Epidermal melanocyte (primary cell): Measurements from ENCODE around the gene AKAP7.

Experiments
- DNase-seq: peaks from one replicate; pipeline ENCODE4 v3.0.0; 2011; ENCODE audit warnings: low spot score; ENCODE audit not compliant: insufficient read length

AKAP7 gene

DNA sequence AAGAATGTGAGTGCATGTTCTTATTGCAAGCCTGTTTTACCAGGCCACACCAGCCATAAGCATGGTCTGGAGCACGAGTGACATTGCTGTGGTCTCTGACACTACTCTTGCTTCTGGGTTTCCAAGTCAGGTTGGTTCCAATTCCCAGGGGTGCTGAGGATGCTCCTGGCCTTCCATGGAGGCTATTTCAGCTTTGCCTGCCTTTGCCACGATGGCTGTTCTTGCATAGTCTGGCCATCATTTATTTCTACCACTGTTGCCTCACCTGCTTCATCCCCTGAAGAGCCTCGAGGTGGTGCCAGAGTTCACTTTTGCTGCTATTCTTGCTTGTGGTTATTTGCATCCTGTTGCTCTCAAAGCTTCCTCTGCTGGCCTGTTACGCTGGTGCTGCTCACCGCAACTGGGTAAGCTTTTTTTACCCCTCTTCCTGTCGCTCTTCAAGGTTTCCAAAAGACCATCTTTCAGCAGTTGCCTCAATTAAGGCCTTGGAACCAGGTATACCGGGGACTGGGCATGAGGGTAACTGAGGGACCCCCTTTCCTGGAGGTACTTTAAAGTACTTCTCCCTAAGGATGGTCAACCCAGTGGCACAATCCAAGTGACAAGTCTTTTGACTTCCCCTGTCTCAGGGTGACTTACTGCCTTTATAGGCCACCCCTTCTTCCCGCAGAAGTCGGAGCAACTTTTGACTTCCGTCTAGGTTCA lies 64.5 kb downstream of the AKAP7 start:
- DNase-seq = no peak

DNA sequence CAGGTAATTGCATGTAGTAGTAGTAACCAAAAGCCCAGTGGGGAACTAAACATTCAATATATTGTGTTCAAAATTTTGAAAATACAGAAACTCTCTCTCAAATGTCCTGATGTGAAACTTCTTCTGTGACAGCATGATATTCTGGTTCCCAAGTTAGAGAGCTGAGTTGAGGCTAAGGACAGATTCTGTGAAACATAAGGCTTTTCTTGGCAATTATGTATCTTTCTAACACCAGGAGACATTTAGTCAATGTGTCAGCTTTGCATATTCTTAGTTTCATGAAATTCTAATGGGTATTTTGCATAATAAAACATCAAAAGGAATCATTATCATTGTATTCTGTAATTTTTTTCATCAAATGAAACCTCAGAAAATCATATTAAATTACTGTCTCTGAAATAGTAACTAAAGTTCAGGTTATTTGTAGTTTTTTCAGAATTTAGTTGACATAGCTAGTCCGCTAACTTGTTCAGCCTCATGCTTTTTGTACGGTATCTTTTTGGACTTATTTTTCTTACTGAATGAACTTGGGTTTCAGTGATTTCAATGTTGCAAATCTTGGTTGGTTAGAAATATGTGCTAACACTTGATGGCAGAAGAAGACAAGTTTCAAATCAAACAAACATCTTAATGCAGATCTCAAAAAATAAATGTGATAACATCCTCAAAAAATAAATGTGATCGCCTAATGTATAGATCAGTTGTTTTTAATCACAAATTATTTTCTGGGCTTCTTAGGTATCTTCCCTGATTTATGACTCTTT lies 70.4 kb downstream of the AKAP7 start:
- no peak for DNase-seq

DNA sequence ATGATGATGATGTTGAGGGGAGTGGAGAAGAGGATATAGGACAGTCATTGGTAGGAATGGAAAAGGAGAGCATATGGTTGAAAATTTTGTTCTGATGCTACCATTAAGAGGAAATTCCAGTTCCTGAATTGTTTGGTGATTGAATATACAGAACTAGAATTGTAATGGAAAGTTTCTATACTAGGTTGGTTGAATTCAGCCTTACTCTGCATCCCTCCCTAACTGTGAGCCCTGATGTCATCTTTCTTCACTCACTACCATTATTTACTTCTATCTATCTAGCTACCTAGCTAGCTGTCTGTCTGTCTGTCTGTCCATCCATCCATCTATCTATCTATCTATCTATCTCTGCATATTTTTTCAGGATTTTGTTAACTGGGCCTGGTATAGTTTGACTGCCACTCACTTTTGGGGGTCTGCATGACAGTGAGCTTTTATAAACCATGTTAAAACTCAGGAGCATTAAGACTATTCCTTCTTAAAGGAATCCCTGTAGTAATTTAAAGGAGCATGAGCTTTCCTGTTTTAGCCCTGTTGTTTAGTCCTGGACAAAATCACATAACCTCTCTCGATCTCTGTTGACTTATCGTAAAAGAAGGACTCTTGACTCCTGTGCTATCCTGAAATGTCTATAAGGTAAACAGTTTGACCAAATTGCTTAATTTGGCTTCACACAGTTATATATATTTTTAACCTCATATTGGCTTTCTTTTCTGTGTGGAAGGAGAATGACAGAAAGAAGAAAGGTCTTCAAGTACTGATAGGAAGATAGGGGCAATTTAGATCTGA lies 71.4 kb downstream of the AKAP7 start:
- DNase-seq = no peak

DNA sequence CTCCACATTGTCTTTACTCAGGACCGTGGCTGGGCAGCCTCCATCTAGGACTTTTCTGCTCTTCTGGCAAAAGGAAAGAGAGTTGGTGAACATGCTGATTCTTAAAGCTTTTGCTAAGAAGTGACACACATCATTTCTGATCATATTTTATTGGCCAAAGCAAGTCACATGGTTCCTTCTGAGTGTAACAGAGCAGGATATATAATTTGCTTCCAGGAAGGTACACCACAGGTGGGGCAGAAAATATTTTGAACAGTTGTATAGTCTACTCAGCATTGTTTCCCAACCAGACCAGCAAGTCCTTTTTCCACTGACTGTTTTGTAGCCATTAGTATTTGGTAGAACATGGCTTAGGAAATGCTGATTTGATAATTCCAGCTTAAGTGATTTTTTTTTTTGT lies 73.5 kb downstream of the AKAP7 start:
- DNase-seq = no peak

DNA sequence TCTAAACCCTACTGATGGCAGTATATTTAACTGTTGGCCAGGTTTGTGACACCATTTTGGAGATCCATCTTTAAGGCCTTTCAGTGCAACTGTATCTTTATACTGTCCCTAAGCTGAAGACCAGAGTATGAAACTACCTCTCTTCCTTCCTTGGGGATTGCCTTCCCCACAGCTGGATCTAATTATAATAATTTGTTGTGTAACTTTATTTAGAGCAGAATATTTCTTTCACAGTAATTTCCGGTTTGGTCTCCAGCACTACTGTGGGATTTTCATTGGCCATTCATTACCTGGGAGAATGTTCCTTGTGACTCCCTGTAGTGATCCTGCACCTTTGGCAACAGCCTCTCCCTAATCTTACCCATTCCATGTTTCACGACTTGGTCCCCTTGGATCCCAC lies 75.2 kb downstream of the AKAP7 start:
- DNase-seq = no peak

DNA sequence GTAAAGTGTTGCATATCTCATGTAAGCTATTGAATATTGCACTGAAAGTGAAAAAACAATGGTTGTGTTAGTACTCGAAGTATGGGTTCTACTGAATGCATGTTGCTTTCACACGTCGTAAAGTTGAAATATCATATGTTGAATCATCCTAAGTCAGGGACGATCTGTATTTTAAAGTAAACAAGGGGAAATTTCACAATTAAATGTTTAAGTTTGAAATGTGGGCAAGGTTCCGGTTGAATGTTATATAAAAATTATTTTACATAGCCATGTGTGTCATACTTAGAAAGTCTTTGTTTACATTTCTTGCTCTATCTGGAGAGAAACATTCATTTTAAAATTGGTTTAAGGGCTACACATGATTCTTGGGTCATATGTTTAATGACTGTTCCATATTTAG lies 76.8 kb downstream of the AKAP7 start:
- DNase-seq = no peak

DNA sequence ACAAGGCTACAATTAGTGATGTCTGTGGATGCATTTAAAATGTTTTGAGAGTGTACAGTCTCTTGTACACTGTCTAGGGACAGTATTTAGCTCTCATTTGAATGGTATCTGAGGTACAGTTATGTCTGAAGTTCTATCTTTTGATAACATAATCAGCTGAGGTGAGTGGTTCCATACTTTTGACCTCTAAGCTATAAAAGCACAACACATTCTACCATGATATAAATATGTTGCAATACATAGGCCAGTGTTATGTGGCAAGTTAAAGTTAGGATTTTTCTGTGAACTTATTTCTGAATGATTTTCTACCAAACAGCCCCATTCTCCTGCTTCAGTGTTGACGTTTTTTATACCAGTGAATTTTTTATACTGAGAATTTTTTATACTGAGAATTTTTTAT lies 77.6 kb downstream of the AKAP7 start:
- no peak for DNase-seq

DNA sequence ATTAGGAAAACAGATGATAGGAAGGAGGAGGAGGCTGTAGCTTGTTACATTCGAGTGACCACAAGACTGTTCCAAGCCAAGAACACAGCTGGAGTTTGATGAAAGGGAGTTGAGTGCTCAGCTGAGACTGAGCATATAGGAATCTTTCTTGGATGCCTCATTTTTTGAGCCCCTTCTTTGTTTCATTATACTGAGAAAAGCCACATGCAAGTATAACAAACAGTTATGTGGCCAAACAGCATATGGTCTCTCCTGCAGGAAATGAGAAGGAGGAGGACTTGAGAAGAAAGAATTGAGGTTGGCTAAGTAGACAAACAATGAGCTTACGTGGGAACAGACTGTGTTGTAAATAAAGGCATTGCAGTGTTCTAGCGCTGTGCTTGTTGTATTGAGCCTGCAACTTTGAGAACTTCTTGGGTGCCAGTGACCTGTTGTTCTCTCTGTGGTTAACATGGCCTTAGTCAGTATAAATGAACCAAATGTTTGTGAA lies 78.3 kb downstream of the AKAP7 start:
- no peak for DNase-seq

DNA sequence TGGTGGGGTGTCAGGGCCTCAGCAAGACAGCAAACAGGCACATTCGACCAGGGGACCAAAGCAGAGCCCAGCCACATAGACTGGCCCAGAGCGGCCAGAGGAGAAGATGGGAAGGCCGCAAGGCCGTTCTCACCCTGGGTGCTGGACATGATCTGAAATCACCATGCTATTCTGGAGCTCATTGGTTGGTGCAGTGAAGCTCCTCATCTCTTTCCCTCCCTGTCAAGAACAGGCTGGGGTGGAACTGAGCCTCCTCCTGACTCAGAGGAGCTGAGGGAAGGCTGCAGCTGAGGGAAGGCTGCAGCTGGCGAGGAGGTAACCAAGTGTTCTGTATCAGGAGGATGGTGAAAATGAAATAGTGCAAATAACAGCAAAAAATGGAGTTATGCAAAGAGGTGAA lies 80.0 kb downstream of the AKAP7 start:
- DNase-seq = no peak

DNA sequence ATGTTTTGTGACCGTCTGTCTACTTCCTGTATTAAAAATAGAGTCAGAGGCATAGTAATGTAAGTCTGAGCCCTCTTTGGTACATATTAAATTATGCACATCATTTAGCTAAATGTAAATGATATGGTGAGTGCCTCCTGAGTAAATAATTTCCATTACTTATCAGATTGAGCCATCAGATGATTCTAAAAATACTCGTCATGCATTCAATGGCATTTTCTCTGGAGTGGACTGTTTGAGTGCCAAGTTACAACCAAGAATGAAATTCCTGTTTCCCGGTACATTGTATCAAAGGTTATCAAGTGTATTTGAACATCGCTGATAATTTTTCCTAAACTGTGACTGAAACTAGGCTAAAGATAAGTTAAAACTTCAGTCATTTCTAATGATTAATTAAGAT lies 81.0 kb downstream of the AKAP7 start:
- DNase-seq = no peak

DNA sequence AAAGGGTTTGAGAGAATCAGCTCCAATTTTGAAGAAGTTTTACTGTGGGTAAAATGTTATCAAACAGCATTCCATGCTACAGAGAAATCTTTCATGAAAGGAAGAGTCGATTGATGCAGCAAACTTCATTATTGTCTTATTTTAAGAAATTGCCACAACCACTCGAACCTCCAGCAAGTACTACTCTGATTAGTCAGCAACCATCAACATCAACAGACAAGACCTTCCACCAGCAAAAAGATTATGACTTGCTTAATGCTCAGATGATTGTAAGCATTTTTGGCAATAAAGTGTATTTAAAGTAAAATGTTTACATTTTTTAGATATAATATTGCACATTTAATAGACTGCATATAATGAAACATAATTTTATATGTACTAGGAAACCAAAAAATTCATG lies 87.5 kb downstream of the AKAP7 start:
- DNase-seq = no peak

DNA sequence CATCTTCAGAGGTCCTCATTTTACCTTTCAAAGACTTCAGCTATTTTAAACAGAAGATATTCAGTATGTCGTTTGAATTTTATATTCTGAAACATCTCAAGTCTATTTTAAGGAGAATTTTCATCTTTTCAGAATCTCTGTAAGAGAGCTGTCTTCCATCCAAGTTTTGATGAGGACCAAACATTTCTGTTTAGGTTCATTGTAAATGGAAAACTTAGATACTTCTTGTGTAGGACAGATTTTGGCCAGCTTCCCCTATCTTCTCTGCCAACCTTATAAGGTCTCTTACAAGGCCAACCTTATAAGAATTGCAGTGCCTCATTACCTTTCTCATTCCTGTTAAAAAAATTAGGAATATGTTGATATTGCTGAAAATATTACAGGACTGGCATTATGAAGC lies 88.1 kb downstream of the AKAP7 start:
- no peak for DNase-seq

DNA sequence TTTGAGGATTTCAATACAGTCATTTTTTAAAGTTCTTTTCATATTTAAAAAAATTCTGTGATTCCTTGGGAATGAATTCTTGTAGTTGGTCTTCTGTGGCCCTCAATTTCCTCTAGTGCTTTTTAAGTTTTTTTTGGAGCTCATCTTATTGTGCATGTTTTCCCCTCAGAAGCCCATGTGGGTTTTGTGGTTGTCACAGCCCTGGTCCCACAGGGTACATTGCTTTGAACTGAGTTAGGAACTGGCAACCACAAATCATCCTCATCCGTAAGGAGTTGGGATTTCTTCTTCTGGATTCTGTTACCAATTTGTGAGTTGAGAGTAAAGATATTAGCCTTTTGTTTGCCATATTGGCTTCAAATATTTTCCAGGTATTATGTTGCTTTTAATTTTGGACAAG lies 89.9 kb downstream of the AKAP7 start:
- no peak for DNase-seq

DNA sequence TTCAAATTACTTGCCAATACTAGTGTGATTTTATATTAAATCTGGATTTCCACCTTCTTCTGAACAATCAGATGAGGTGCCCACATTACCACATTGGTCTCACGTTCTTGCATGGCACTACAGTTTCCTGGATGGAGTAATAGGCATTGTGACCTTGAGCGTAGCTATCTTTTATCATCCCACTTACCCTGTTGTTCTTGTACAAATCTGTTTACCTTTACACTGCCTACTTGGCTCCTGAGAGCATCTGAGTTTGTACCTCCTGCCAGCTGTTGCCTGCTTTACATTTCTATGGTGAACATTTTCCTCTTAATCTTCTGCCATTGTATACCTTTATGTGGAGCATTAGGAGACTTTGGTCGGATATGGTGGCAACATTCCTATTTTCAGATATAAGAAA lies 90.7 kb downstream of the AKAP7 start:
- no peak for DNase-seq

DNA sequence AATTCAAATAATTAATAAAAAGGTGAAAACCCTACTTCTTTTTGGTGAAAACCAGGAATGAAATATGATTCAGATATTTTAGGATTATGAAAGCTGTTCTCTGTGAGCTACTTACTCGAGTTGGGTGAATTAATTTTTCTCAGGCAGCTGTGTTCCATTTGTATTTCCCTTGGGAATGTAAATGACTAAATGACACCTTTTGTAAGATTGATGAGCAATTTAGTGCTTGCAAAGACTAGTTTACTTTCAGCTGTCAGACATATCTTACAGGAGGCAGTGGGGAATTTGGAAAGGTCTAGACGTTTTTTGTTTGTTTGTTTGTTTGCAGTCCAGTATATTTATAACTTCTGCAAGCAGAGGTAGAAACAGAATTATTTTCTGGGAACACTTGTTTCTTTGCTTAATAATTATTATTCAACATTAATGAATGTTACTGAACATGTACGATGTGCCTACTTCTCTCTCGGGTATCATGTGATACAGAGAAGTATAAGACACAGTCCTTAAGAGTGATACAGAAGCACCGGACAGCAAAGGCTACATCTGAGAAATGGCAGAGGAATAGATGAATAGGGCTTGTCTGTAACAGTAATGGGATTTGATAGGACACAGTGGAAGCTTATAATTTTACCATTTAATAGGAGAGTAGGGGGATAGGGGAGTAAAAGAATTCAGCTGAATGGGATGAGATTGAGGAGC lies 91.3 kb downstream of the AKAP7 start:
- no peak for DNase-seq

DNA sequence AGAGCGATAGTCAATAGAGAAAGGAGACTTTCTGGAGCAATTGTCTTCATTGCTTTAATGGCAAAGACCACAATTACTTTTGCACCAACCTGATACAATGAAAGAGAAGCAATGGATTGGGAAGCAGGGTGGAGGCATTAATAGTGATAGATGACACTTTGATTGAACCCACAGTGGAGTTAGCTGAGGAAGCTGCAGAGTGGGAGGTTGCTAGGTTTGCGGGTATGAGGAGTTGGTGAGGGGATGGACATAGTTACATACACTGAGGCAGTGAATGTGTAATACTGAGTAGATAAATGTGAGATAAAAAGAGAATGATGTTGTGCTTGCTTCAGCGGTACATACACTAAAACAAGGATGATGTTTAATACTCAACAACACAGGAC lies 91.9 kb downstream of the AKAP7 start:
- no peak for DNase-seq

DNA sequence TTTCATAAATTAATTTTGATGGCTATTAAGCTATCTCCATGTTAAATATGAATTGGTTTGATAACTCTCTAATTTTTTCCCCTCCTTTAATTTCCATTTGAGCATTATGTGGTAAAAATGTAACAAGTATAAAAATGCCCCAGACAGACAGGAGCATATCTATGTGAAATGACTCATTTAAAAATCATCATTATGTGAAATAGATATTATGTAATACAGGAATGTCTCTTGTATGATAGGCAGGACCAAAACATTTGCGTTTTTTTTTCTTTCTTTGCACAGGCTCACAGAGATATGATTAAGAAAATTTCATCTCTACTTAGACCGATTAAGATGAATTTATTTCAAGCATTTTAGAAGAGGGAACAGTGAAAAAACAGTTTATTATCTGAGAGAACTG lies 95.8 kb downstream of the AKAP7 start:
- no peak for DNase-seq

DNA sequence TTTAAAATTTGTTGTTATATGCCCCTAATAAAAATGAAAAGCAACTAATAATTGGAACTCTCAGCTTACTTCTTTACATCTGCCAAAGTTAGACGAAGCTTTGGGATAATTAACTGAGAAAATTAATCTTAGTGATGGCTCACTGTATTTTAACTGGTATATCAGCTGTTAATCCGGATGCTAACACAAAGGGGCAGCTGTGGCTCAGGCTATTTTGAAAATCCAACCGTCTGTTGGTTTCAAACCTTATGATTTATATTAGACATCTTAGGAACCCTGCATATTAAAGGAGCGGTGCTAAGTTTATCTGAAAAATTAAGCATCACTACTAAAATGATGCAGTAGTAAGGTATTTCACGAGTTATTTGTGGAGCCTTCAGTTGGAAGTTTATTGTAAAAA lies 96.6 kb downstream of the AKAP7 start:
- DNase-seq = no peak

DNA sequence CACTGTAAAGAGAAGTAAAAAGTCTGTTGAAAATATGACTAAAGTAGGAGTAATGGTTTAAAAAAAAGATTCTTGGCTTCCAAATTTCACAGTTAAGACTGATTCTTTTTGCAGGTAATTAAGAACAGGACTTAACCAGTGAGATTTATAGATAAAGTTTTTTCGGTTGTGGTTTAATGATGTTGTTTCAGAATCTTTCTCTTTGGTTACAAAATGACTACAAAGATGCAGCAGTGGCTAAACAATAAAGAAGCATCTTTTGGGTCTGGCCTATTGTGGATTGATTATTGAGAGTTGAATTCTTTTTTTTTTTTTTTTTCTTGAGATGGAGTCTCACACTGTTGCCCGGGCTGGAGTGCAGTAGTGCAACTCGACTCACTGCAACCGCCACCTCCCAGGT lies 109.7 kb downstream of the AKAP7 start:
- no peak for DNase-seq

DNA sequence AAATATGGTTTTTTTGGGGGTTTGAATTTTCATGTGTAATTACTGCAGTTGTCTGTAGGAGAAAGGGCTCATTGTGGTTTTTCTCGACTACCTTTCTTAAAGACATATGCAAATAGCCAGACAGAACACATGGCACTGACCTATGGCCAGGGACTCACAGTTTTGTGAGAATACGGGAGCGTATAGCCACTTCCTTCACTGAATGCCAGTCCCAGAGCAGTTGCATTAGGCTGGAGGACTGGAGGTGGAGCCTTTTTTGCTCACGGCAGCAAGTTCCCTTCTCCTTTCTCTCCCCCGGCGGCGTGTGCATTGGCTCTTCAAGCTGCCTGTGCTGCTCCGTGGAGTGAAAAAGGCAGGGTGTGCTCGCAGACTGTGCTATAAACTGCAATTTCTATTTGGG lies 114.9 kb downstream of the AKAP7 start:
- DNase-seq = peak; percentile 20

DNA sequence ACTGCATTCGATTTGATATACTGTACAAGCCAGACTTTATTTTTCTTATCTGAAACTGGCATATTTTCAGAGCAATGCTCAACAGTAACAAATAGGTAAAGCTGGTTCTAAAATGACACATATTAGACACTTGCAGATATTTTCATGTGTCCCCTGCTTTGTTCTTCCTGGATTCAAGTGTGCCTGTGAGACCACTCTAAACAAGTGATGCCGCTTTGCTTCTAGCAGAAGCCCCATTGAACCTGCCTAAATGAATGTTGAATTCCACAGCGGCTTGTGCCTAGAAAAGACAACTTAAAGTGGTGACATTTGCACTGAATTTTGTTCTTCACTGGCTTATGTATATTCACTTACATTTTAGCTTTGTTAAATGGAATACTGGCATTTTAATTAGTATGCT lies 115.7 kb downstream of the AKAP7 start:
- no peak for DNase-seq
